Upper lobe of left lung (tissue), 4 donors: ENCODE results near the gene MYBL2.

ENCODE experiments used
- EP300 ChIP-seq, 4 donors: sonication (generic); formaldehyde crosslinking; IDR thresholded peaks; one replicate each; pipeline ENCODE4 v1.5.1; 2017; ENCODE audit warnings: antibody characterized with exemption in 4 of 4, control low read depth in 2 of 4
- POLR2A ChIP-seq, 4 donors: fragments of 450-650 bp; IDR thresholded peaks; one replicate each; pipeline ENCODE4 v1.5.1; 2016 to 2017; ENCODE audit warnings: antibody characterized with exemption in 4 of 4, mild to moderate bottlenecking in 2 of 4
- POLR2AphosphoS5 ChIP-seq, 2 donors: sonication (generic); formaldehyde crosslinking; IDR thresholded peaks; one replicate each; pipeline ENCODE4 v1.5.1; 2017; ENCODE audit warnings: antibody characterized with exemption in 2 of 2
- TF ChIP-seq, protein P1 (sequence below), 6 experiments: fragments of 450-650 bp in 4 of 6; fragments of 200-600 bp in 2 of 6; sonication (generic) in 2 of 6; IDR thresholded peaks; one replicate each; pipeline ENCODE4 v1.5.1; 2016 to 2019; ENCODE audit warnings: antibody characterized with exemption in 6 of 6

GRCh38 chr20:43691928-43692524, 25.1 kb downstream of the MYBL2 start:
- TF ChIP-seq, protein P1, sequence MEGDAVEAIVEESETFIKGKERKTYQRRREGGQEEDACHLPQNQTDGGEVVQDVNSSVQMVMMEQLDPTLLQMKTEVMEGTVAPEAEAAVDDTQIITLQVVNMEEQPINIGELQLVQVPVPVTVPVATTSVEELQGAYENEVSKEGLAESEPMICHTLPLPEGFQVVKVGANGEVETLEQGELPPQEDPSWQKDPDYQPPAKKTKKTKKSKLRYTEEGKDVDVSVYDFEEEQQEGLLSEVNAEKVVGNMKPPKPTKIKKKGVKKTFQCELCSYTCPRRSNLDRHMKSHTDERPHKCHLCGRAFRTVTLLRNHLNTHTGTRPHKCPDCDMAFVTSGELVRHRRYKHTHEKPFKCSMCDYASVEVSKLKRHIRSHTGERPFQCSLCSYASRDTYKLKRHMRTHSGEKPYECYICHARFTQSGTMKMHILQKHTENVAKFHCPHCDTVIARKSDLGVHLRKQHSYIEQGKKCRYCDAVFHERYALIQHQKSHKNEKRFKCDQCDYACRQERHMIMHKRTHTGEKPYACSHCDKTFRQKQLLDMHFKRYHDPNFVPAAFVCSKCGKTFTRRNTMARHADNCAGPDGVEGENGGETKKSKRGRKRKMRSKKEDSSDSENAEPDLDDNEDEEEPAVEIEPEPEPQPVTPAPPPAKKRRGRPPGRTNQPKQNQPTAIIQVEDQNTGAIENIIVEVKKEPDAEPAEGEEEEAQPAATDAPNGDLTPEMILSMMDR (IDR thresholded peaks at IDR 0.05), result peak in 5 of 6 experiments; percentile 8 to 37 (median 25)
- TF ChIP-seq EP300 (IDR thresholded peaks at IDR 0.05) (no peak), POLR2A (IDR thresholded peaks at IDR 0.05) (no peak), POLR2AphosphoS5 (IDR thresholded peaks at IDR 0.05) (no peak)
